Measurements from ENCODE around the gene PIP5K1C. TPM values are rescaled to one million over a fixed set of nuclear protein-coding genes. Genes with fewer than 3 reads are reported as not detected.

The PIP5K1C gene
- polyA plus RNA-seq, 3 donors: 8.7 to 18.7 (median 18.0) TPM

- no peak overlapping the region for H3K27ac ChIP-seq (ENCODE audit: low read depth, low read length)
- WGBS, 3 donors: 75 to 84% (median 76%) methylated on average over 5 of the region's 5 CpGs
Observed at GRCh38 chr19:3723110-3723488, 22.8 kb upstream of the PIP5K1C start.

- no peak overlapping the region for H3K27ac ChIP-seq (ENCODE audit: low read depth, low read length)
Observed at GRCh38 chr19:3722443-3723109, 22.3 kb upstream of the PIP5K1C start.

GRCh38 chr19:3721887-3722442 lies 21.7 kb upstream of the PIP5K1C start:
- WGBS, 3 donors: 1 to 4% (median 1%) methylated on average over 15 to 26 of the region's 26 CpGs
- H3K27ac ChIP-seq (ENCODE audit: low read depth, low read length): no peak overlapping the region

More at GRCh38 chr19:3722443-3723109, 22.3 kb upstream of the PIP5K1C start:
- WGBS, 3 donors: 1 to 7% (median 5%) methylated on average over 19 to 30 of the region's 30 CpGs

GRCh38 chr19:3721131-3721886 lies 21.0 kb upstream of the PIP5K1C start:
- 17 to 19% (median 19%) methylated on average over 38 to 46 of the region's 46 CpGs for WGBS, 3 donors
- no peak overlapping the region for H3K27ac ChIP-seq (ENCODE audit: low read depth, low read length)

GRCh38 chr19:3720349-3720917 lies 20.2 kb upstream of the PIP5K1C start:
- H3K27ac ChIP-seq (ENCODE audit: low read depth, low read length): no peak overlapping the region
- WGBS, 3 donors: 23 to 29% (median 26%) methylated on average over 9 of the region's 9 CpGs

GRCh38 chr19:3719868-3720267 lies 19.6 kb upstream of the PIP5K1C start:
- no peak overlapping the region for H3K27ac ChIP-seq (ENCODE audit: low read depth, low read length)
- 84 to 93% (median 85%) methylated on average over 4 of the region's 4 CpGs for WGBS, 3 donors

- WGBS, 3 donors: 85 to 90% (median 85%) methylated on average over 16 of the region's 16 CpGs
- H3K27ac ChIP-seq (ENCODE audit: low read depth, low read length): no peak overlapping the region
Observed at GRCh38 chr19:3716147-3716668, 15.9 kb upstream of the PIP5K1C start.

- WGBS, 3 donors: 36 to 38% (median 37%) methylated on average over 23 of the region's 23 CpGs
- no peak overlapping the region for H3K27ac ChIP-seq (ENCODE audit: low read depth, low read length)
Observed at GRCh38 chr19:3712663-3713611, 12.7 kb upstream of the PIP5K1C start.

GRCh38 chr19:3710265-3710812 lies 10.1 kb upstream of the PIP5K1C start:
- no peak overlapping the region for H3K27ac ChIP-seq (ENCODE audit: low read depth, low read length)
- WGBS, 3 donors: 27 to 33% (median 31%) methylated on average over 20 of the region's 20 CpGs

GRCh38 chr19:3708207-3708931 lies 8.1 kb upstream of the PIP5K1C start, which contains the start of gene TJP3:
Gene TJP3, plus strand, starts transcription at chr19:3708384. Its CDS starts 20,049 bp downstream, at chr19:3728433.
- H3K27ac ChIP-seq (ENCODE audit: low read depth, low read length): no peak within 1 kb of the TSS
- 8 to 34% (median 31%) methylated on average over 22 to 24 of the region's 24 CpGs for WGBS, 3 donors

- WGBS, 3 donors: 80 to 85% (median 83%) methylated on average over 12 of the region's 12 CpGs
- H3K27ac ChIP-seq (ENCODE audit: low read depth, low read length): no peak overlapping the region
Observed at GRCh38 chr19:3707868-3708206, 7.6 kb upstream of the PIP5K1C start.

- H3K27ac ChIP-seq (ENCODE audit: low read depth, low read length): no peak overlapping the region
- 4 to 9% (median 4%) methylated on average over 1 of the region's 1 CpG for WGBS, 3 donors
Observed at GRCh38 chr19:3701200-3701599, 932 bp upstream of the PIP5K1C start.

- WGBS, 3 donors: 0 to 1% (median 0%) methylated on average over 37 to 43 of the region's 43 CpGs
- H3K27ac ChIP-seq (ENCODE audit: low read depth, low read length): no peak overlapping the region
Observed at GRCh38 chr19:3699741-3700241, 477 bp downstream of the PIP5K1C start.

GRCh38 chr19:3698974-3699740 lies 1.1 kb downstream of the PIP5K1C start:
- no peak overlapping the region for H3K27ac ChIP-seq (ENCODE audit: low read depth, low read length)
- WGBS, 3 donors: 6% methylated on average over 23 to 34 of the region's 34 CpGs

GRCh38 chr19:3698386-3698950 lies 1.8 kb downstream of the PIP5K1C start:
- WGBS, 3 donors: 57 to 63% (median 58%) methylated on average over 12 of the region's 12 CpGs
- no peak overlapping the region for H3K27ac ChIP-seq (ENCODE audit: low read depth, low read length)
